CD4-positive, alpha-beta memory T cell (primary cell): ENCODE results near the gene LIPE. TPM values are rescaled to one million over a fixed set of nuclear protein-coding genes. Genes with fewer than 3 reads are reported as not detected.
A peak's percentile ranks its signal among the peaks of the same experiment; 100 is the strongest.

Experiments used
- CTCF ChIA-PET: fragments of 350-600 bp; sonication (Branson Sonifier 250); formaldehyde crosslinking; loops from one replicate; lab custom pipeline; 2021; ENCODE audit warnings: inconsistent platforms; ENCODE audit not compliant: partially characterized antibody; lab: Charles Lee
- POLR2A ChIA-PET: fragments of 350-600 bp; sonication (Branson Sonifier 250); formaldehyde crosslinking; loops from one replicate; lab custom pipeline; 2021; ENCODE audit not compliant: partially characterized antibody; lab: Charles Lee
- DNase-seq, 5 donors: peaks; one replicate each; pipeline versions ENCODE4 v3.0.0 to v3.0.0-alpha.2; 2020 to 2022; ENCODE audit warnings: mixed read lengths in 1 of 5
- H3K27ac ChIP-seq: one replicate; pipeline ENCODE4 v1.7.0; 2013; ENCODE audit warnings: low read depth, low read length
- H3K27me3 ChIP-seq: 2 replicates; pipeline ENCODE4 v1.7.0; 2013; ENCODE audit warnings: mild to moderate bottlenecking, low read length, moderate library complexity; ENCODE audit not compliant: insufficient read depth
- H3K36me3 ChIP-seq: 2 replicates; pipeline ENCODE4 v1.7.0; 2013; ENCODE audit warnings: mild to moderate bottlenecking, low read length, moderate library complexity; ENCODE audit not compliant: insufficient read depth
- H3K4me1 ChIP-seq: 2 replicates; pipeline ENCODE4 v1.7.0; 2013; ENCODE audit warnings: mild to moderate bottlenecking, low read length, moderate library complexity; ENCODE audit not compliant: insufficient read depth
- H3K4me3 ChIP-seq, 2 donors: one replicate each; pipeline ENCODE4 v1.7.0; 2013; ENCODE audit warnings: low read length in 2 of 2, mild to moderate bottlenecking in 1 of 2
- H3K9me3 ChIP-seq, 2 donors: one replicate each; pipeline ENCODE4 v1.7.0; 2013; ENCODE audit warnings: low read length in 2 of 2, control low read depth in 1 of 2; ENCODE audit not compliant: control insufficient read depth in 1 of 2
- H3K27ac Mint-ChIP-seq, 7 donors: one replicate each; pipeline ENCODE4 v1.8.0; 2020 to 2021; ENCODE audit warnings: mixed read lengths in 7 of 7, mild to moderate bottlenecking in 6 of 7, inconsistent platforms in 3 of 7, moderate library complexity in 3 of 7
- H3K27me3 Mint-ChIP-seq, 2 donors: one replicate each; pipeline ENCODE4 v1.8.0; 2020 to 2021; ENCODE audit warnings: mixed read lengths in 2 of 2
- H3K36me3 Mint-ChIP-seq, 2 donors: one replicate each; pipeline ENCODE4 v1.8.0; 2020 to 2021; ENCODE audit warnings: mixed read lengths in 2 of 2, inconsistent platforms in 1 of 2, mild to moderate bottlenecking in 1 of 2
- H3K4me1 Mint-ChIP-seq, 4 donors: one replicate each; pipeline ENCODE4 v1.8.0; 2020 to 2021; ENCODE audit warnings: mixed read lengths in 4 of 4, mild to moderate bottlenecking in 1 of 4
- H3K4me3 Mint-ChIP-seq, 8 donors: one replicate each; pipeline ENCODE4 v1.8.0; 2020 to 2021; ENCODE audit warnings: mixed read lengths in 8 of 8, mild to moderate bottlenecking in 7 of 8, moderate library complexity in 6 of 8, inconsistent platforms in 3 of 8
- H3K9me3 Mint-ChIP-seq, 8 donors: one replicate each; pipeline ENCODE4 v1.8.0; 2020 to 2021; ENCODE audit warnings: mixed read lengths in 8 of 8, mild to moderate bottlenecking in 5 of 8, inconsistent platforms in 3 of 8, moderate library complexity in 1 of 8
- intact Hi-C: fragments of 100-400 bp; cut with micrococcal nuclease; formaldehyde crosslinking; loops from one replicate; pipeline ENCODE4 v1.15.1; 2023
- polyA plus RNA-seq, 2 donors: library from polyadenylated mRNA; unstranded; fragments of 300-500 nt; fragmentation: Illumina TruSeq; gene quantifications; one replicate each; pipeline ENCODE4 v1.2.3, GENCODE V29; 2021
- total RNA-seq, 2 experiments: library from RNA; stranded (reverse); gene quantifications; one replicate each; pipeline ENCODE4 v1.2.3, GENCODE V29; 2021

The LIPE gene
- total and polyA plus RNA-seq, 4 experiments from 2014 or later, result 4.0 to 32.6 (median 19.9) TPM

DNA sequence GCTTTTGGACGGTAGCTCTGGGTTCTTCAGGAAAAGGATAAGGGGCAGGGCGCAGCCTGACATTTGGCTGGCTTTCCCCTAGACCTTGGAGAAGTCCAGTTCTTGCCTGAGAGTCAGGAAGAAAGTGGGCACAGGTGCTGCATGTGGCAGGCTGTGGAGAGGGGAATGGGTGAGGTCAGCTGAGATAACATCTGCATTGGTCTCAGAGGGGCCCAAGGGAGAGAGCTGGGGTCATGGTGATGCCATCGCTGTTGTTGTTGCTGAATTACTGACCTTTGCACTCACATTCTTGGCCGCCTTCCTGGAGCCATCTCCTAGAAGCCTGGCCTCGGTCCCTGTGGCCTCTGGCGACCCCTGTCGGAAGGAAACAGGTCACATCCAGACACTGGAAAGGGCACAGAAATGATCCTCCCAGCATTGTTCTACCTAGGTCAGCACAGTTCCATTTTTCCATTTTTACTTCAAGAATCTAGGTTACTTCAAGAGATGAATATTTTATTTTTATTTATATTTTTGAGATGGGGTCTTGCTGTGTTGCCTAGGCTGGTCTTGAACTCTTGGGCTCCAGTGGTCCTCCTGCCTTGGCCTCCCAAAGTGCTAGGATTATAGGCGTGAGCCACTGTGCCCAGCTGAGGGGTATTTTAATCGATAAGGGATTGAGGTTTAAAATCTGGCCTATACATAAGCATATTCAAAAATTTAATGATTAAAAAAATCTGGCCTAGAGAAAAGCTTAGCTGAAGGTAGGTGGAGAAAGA lies 6.5 kb upstream of the LIPE start:
- Histone ChIP-seq H3K36me3 (no peaks in the 10 kb centered on the region), H3K9me3 (no peaks in the 10 kb centered on the region), H3K27ac (no peak overlapping the region), H3K27me3 (no peaks in the 10 kb centered on the region), H3K4me3 (no peak overlapping the region), H3K4me1 (peaks cover 3% of the 10 kb centered on the region)
- intact Hi-C loops, result loop anchor here (1.0 kb wide), 4 partner anchors 13 to 325 kb away; partner anchors contain the start of gene MEGF8
- no peak overlapping the region for H3K4me3 Mint-ChIP-seq
- peak overlapping the region in 3 of 7 donors; percentile 35 to 57 (median 42) for H3K27ac Mint-ChIP-seq
- peaks cover 3 to 6% (median 5%) of the 10 kb centered on the region in 4 donors for H3K4me1 Mint-ChIP-seq
- no peaks in the 10 kb centered on the region for H3K27me3 Mint-ChIP-seq
- H3K36me3 Mint-ChIP-seq, result no peaks in the 10 kb centered on the region
- peak; percentile 58 to 70 (median 62) for DNase-seq
- ChIA-PET CTCF (interaction anchor here (0.9 to 3.7 kb wide), 17 partner anchors 8 to 325 kb away, joined by 3 to 58 read pairs (median 5); partner anchors contain the start of gene POU2F2), POLR2A (interaction anchor here (1.2 to 1.7 kb wide), 3 partner anchors 10 to 33 kb away, joined by 4 to 7 read pairs (median 5); no protein-coding TSS in a partner anchor)
- no peaks in the 10 kb centered on the region for H3K9me3 Mint-ChIP-seq

DNA sequence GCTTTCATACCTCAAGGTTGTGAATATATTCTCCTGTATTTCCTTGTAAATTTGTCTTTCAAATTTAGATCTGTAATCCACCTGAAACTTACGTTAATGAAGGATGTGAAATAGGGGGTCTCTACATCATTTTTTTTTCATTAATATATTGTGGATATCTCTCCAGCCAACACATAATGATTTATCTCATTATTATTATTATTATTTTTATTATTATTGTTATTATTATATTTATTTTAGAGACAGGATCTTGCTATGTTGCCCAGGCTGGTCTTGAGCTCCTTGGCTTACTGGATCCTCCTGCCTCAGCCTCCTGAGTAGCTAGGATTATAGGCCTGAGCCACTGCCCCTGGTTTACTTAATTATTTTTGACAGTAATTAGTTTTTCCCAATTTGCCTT lies 4.3 kb upstream of the LIPE start:
- ChIA-PET POLR2A (no interaction called here), CTCF (interaction anchor here (0.7 to 1.8 kb wide), 4 partner anchors 8 to 14 kb away, joined by 3 to 10 read pairs (median 4); no protein-coding TSS in a partner anchor)
- no peaks in the 10 kb centered on the region for H3K27me3 Mint-ChIP-seq
- no peak overlapping the region for H3K4me3 ChIP-seq
- intact Hi-C loops, result no loop called here
- no peaks in the 10 kb centered on the region for H3K36me3 ChIP-seq
- H3K27ac Mint-ChIP-seq, result no peak overlapping the region
- no peaks in the 10 kb centered on the region for H3K9me3 Mint-ChIP-seq
- H3K36me3 Mint-ChIP-seq, result no peaks in the 10 kb centered on the region
- no peaks in the 10 kb centered on the region for H3K27me3 ChIP-seq
- no peaks in the 10 kb centered on the region for H3K4me1 ChIP-seq
- no peak overlapping the region for H3K27ac ChIP-seq
- no peaks in the 10 kb centered on the region for H3K9me3 ChIP-seq
- DNase-seq, result no peak
- no peaks in the 10 kb centered on the region for H3K4me1 Mint-ChIP-seq
- no peak overlapping the region for H3K4me3 Mint-ChIP-seq

DNA sequence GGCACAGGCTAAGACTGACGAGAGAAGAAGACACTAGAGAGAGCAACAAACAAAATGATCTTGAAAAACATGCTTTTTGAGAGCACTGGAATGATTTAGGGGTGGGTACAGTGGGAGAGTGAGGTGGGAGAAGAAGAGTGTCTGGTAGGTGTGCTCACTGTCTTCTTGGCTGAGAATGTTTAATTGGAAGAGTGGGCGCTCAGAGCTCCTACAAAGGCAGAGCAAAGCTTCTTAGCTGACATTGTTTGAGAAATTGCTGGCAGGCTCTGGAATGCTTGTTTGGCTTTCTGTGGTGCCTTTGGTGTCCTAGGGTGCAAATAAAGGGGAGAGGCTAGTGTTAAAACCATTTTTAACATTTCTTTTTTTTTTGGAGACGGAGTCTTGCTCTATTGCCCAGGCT lies 1.5 kb upstream of the LIPE start:
- POLR2A ChIA-PET, result no interaction called here
- no peaks in the 10 kb centered on the region for H3K27me3 ChIP-seq

DNA sequence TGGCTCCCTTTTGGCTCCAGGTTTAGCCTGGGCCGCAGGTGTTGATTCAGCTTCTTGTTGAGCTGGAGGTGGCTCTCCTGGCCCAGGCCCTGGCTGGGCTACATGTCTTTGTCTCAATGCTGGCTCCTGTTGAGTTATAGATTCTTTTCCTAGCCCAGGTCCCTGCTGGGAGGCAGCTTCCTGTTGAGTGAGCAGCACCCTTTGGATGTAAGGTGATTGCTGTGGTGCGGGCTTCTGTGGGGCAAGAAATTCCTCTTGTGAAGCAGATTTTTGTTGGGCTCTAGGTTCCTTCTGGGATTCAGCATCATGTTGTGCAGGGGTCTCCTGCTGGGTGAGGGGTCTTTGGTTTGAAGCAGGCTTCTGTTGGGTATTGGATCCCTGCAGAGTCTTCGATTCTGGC lies 545 bp downstream of the LIPE start:
- Histone ChIP-seq H3K4me1 (peaks cover 21% of the 10 kb centered on the region), H3K27ac (no peak overlapping the region), H3K27me3 (no peaks in the 10 kb centered on the region), H3K36me3 (no peaks in the 10 kb centered on the region), H3K4me3 (no peak overlapping the region), H3K9me3 (no peaks in the 10 kb centered on the region)
- H3K36me3 Mint-ChIP-seq, result peaks cover 0 to 7% of the 10 kb centered on the region in 2 donors
- no peaks in the 10 kb centered on the region for H3K9me3 Mint-ChIP-seq
- POLR2A ChIA-PET, result interaction anchor here (0.6 kb wide), 1 partner anchor 651 kb away, joined by 3 read pairs; no protein-coding TSS in a partner anchor
- peaks cover 14 to 29% (median 19%) of the 10 kb centered on the region in 4 donors for H3K4me1 Mint-ChIP-seq
- peak overlapping the region in 2 of 7 donors; percentile 19 to 61 for H3K27ac Mint-ChIP-seq
- no peaks in the 10 kb centered on the region for H3K27me3 Mint-ChIP-seq
- H3K4me3 Mint-ChIP-seq, result no peak overlapping the region
- CTCF ChIA-PET, result interaction anchor here (0.6 to 1.7 kb wide), 2 partner anchors 11 to 12 kb away, joined by 3 to 6 read pairs; no protein-coding TSS in a partner anchor
- no peak for DNase-seq
- intact Hi-C loops, result no loop called here

More for the DNA sequence above, 1.5 kb upstream of the LIPE start:
- no peak overlapping the region for H3K4me3 Mint-ChIP-seq
- CTCF ChIA-PET, result interaction anchor here (1.0 to 2.9 kb wide), 3 partner anchors 8 to 13 kb away, joined by 3 to 11 read pairs (median 3); partner anchors contain the start of gene CXCL17
- H3K9me3 Mint-ChIP-seq, result no peaks in the 10 kb centered on the region
- no peak for DNase-seq
- intact Hi-C loops, result no loop called here
- no peaks in the 10 kb centered on the region for H3K9me3 ChIP-seq
- H3K4me3 ChIP-seq, result no peak overlapping the region
- peak overlapping the region in 1 of 7 donors; percentile 31 for H3K27ac Mint-ChIP-seq
- H3K27ac ChIP-seq, result no peak overlapping the region
- peaks cover 0 to 10% (median 4%) of the 10 kb centered on the region in 4 donors for H3K4me1 Mint-ChIP-seq
- no peaks in the 10 kb centered on the region for H3K27me3 Mint-ChIP-seq
- no peaks in the 10 kb centered on the region for H3K36me3 ChIP-seq
- H3K4me1 ChIP-seq, result peaks cover 7% of the 10 kb centered on the region
- peaks cover 0 to under 1% of the 10 kb centered on the region in 2 donors for H3K36me3 Mint-ChIP-seq

DNA sequence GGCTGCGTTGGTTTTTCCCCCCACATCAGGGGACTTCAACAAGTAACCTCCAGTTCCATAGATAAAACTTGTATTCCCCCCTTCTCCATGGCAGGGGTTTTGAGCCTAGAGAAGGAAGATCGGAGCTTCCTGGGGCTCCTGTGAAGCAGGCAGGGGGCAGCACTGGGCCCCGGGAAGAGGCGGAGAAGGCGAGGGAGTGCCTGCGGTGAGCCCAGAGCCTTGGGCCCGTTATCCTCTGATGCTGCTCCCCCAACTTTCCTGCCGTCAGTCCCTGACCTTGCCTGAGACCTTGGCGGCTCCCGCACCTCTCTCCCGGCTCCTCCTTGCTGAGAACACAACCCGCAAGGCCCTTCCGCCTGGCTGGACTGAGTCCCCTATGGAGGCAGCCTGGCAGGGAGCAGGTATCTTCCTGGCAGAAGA lies 2.5 kb downstream of the LIPE start:
- H3K4me1 Mint-ChIP-seq, result peaks cover 28 to 48% (median 37%) of the 10 kb centered on the region in 4 donors
- Histone ChIP-seq H3K9me3 (no peaks in the 10 kb centered on the region), H3K27ac (no peak overlapping the region), H3K36me3 (no peaks in the 10 kb centered on the region), H3K27me3 (no peaks in the 10 kb centered on the region), H3K4me1 (peaks cover 39% of the 10 kb centered on the region), H3K4me3 (no peak overlapping the region)
- H3K9me3 Mint-ChIP-seq, result no peaks in the 10 kb centered on the region
- intact Hi-C loops, result loop anchor here (5.0 kb wide), 5 partner anchors 37 to 347 kb away; partner anchors contain the start of genes CIC, GSK3A, POU2F2 and ZNF574
- peak overlapping the region in 6 of 8 donors; percentile 91 to 99 (median 98) for H3K4me3 Mint-ChIP-seq
- no peak for DNase-seq
- peaks cover 0 to 7% of the 10 kb centered on the region in 2 donors for H3K36me3 Mint-ChIP-seq
- ChIA-PET CTCF (interaction anchor here (0.6 to 3.1 kb wide), 3 partner anchors 10 to 23 kb away, joined by 3 to 22 read pairs (median 13); no protein-coding TSS in a partner anchor), POLR2A (interaction anchor here (1.6 to 2.5 kb wide), 3 partner anchors 8 to 28 kb away, joined by 7 to 14 read pairs (median 13); no protein-coding TSS in a partner anchor)
- no peaks in the 10 kb centered on the region for H3K27me3 Mint-ChIP-seq
- H3K27ac Mint-ChIP-seq, result peak overlapping the region in 5 of 7 donors; percentile 13 to 98 (median 88)

DNA sequence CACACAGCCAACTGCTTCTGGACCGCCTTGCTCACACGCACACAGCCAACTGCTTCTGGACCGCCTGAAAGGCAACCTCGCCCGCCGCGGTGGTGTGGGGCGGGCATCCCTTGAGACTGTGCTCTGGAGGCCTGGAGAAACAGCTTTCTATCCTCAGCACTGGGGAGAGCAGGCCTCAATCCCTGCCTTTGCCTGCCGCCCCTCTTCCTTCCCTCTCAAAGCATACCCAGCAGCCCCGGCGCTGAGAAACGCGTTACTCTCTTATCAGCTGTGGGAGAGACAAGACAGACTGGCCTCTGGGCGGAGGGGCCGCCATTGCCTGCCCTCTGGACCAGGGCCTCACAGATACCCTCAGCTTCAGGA lies 2.9 kb downstream of the LIPE start:
- Mint-ChIP-seq H3K9me3 (no peaks in the 10 kb centered on the region), H3K27me3 (no peaks in the 10 kb centered on the region), H3K4me3 (peak overlapping the region; percentile 91 to 99 (median 98)), H3K27ac (peak overlapping the region; percentile 48 to 98 (median 93)), H3K4me1 (peaks cover 28 to 48% (median 37%) of the 10 kb centered on the region in 4 donors), H3K36me3 (peaks cover 0 to 7% of the 10 kb centered on the region in 2 donors)
- Histone ChIP-seq H3K27ac (peak overlapping the region; percentile 61), H3K4me1 (peaks cover 39% of the 10 kb centered on the region), H3K27me3 (no peaks in the 10 kb centered on the region), H3K9me3 (no peaks in the 10 kb centered on the region), H3K36me3 (no peaks in the 10 kb centered on the region), H3K4me3 (peak overlapping the region in 1 of 2 donors; percentile 86)
- intact Hi-C loops, result loop anchor here (5.0 kb wide), 5 partner anchors 37 to 347 kb away; partner anchors contain the start of genes CIC, GSK3A, POU2F2 and ZNF574
- DNase-seq, result peak in 1 of 5 donors; percentile 35
- CTCF ChIA-PET, result interaction anchor here (1.4 to 3.1 kb wide), 5 partner anchors 10 to 28 kb away, joined by 8 to 22 read pairs (median 13); no protein-coding TSS in a partner anchor
- POLR2A ChIA-PET, result interaction anchor here (1.1 to 2.5 kb wide), 7 partner anchors 9 to 301 kb away, joined by 3 to 14 read pairs (median 9); no protein-coding TSS in a partner anchor
